ENCODE results near the gene VWA8.

DNA sequence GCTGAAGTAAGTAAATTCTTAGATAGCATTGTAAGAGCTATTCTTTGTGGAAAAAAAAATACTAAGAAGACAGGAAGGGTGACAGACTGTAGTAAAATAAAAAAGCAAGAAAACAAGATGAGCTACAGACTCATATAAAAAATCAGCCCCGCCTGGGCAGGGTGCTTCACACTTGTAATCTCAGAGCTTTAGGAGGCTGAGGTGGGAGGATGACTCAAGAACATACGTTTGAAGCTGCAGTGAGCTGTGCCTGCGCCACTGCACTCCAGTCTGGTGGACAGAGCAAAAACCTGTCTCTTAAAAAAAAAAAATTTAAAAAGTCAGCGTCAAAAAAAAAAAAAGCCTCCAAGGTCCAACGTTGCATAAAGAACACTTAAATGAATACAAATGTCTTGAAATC lies 102.1 kb downstream of the VWA8 start:
- TF ChIP-seq, protein P1, sequence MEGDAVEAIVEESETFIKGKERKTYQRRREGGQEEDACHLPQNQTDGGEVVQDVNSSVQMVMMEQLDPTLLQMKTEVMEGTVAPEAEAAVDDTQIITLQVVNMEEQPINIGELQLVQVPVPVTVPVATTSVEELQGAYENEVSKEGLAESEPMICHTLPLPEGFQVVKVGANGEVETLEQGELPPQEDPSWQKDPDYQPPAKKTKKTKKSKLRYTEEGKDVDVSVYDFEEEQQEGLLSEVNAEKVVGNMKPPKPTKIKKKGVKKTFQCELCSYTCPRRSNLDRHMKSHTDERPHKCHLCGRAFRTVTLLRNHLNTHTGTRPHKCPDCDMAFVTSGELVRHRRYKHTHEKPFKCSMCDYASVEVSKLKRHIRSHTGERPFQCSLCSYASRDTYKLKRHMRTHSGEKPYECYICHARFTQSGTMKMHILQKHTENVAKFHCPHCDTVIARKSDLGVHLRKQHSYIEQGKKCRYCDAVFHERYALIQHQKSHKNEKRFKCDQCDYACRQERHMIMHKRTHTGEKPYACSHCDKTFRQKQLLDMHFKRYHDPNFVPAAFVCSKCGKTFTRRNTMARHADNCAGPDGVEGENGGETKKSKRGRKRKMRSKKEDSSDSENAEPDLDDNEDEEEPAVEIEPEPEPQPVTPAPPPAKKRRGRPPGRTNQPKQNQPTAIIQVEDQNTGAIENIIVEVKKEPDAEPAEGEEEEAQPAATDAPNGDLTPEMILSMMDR (conservative IDR thresholded peaks at IDR 0.05), result no peak
- no peak for TF ChIP-seq ZFX (IDR thresholded peaks at IDR 0.05)

Data from C4-2B (cell line).